K562 (cell line): Measurements from ENCODE around the gene PTPN9. TPM values are rescaled to one million over a fixed set of nuclear protein-coding genes. Genes with fewer than 3 reads are reported as not detected.

Experiments
- CHD2 ChIP-seq: IDR thresholded peaks from 2 replicates; pipeline ENCODE4 v1.6.1; 2011; ENCODE audit warnings: low read depth, low read length
- FOXJ2 ChIP-seq: fragments of 200-800 bp; sonication (Bioruptor generic); IDR thresholded peaks from 2 replicates; pipeline ENCODE4 v1.6.1; 2016; ENCODE audit warnings: missing genetic modification characterization, missing compliant biosample characterization
- FUS ChIP-seq: fragments of 200-400 bp; formaldehyde crosslinking; optimal IDR thresholded peaks from 2 replicates; pipeline ENCODE3; 2017; ENCODE audit warnings: low read depth, low read length
- HDAC2 ChIP-seq: fragments of 450-650 bp; IDR thresholded peaks from 2 replicates; pipeline ENCODE4 v1.6.1; 2016; ENCODE audit warnings: mild to moderate bottlenecking
- KDM5B ChIP-seq: fragments of 200-600 bp; sonication (generic); IDR thresholded peaks from 2 replicates; pipeline ENCODE4 v1.6.1; 2012; ENCODE audit warnings: low read depth, mild to moderate bottlenecking, moderate library complexity, low read length, control low read depth, inconsistent platforms; ENCODE audit not compliant: insufficient replicate concordance
- MYC ChIP-seq, 2 experiments: fragments of 250-450 bp in 1 of 2; sonication (Bioruptor Pico) in 1 of 2; IDR thresholded peaks; 2 replicates each; pipeline versions ENCODE4 v1.5.1 to v1.6.1; 2012 to 2021; ENCODE audit warnings: low read depth in 2 of 2, borderline replicate concordance in 1 of 2, improper control_type of control experiment in 1 of 2, low read length in 1 of 2, mild to moderate bottlenecking in 1 of 2, moderate library complexity in 1 of 2
- NR2C2 ChIP-seq, 2 experiments: fragments of 200-800 bp in 1 of 2; sonication (Bioruptor generic) in 1 of 2; sonication (generic) in 1 of 2; formaldehyde crosslinking in 1 of 2; IDR thresholded peaks; 2 replicates each; pipeline versions ENCODE4 v1.6.1 to v1.8.0; 2016 to 2022; ENCODE audit warnings: mild to moderate bottlenecking in 1 of 2, missing compliant biosample characterization in 1 of 2, missing genetic modification characterization in 1 of 2, missing genetic modification reagents in 1 of 2
- RAD21 ChIP-seq, 2 experiments: fragments of 250-450 bp in 1 of 2; fragments of 450-650 bp in 1 of 2; sonication (Bioruptor Pico) in 1 of 2; formaldehyde crosslinking in 1 of 2; IDR thresholded peaks in 1 of 2; conservative IDR thresholded peaks in 1 of 2; 2 replicates each; pipeline versions ENCODE4 v1.4.0 to v1.8.0; 2020 to 2022; ENCODE audit warnings: mild to moderate bottlenecking in 2 of 2, moderate library complexity in 1 of 2
- SP2 ChIP-seq: IDR thresholded peaks from 2 replicates; pipeline ENCODE4 v1.6.1; 2011; ENCODE audit warnings: mild to moderate bottlenecking, low read depth, low read length, moderate library complexity; ENCODE audit not compliant: poor library complexity, severe bottlenecking; ENCODE audit errors: extremely low read depth
- ZNF121 ChIP-seq: sonication (generic); formaldehyde crosslinking; conservative IDR thresholded peaks from 2 replicates; pipeline ENCODE4 v1.8.0; 2022; ENCODE audit warnings: missing genetic modification reagents
- polyA plus RNA-seq, 8 experiments: library from polyadenylated mRNA; depleted of rRNA in 4 of 8; stranded (reverse) in 5 of 8; unstranded in 3 of 8; fragments of >200 nt; fragmentation: Nextera tagmentation in 2 of 8; fragmentation: Illumina TruSeq in 1 of 8; extraction: Ambion mirVana in 2 of 8; extraction: Trizol in 1 of 8; gene quantifications; 2 replicates each; pipeline versions ENCODE4 v1.2.1 to v1.2.3, GENCODE V29; 2011 to 2014; ENCODE audit warnings: inconsistent platforms in 1 of 8, missing spikeins in 1 of 8
- total RNA-seq, 7 experiments: library from RNA; depleted of rRNA in 6 of 7; stranded (reverse); fragments of >200 nt in 6 of 7; fragmentation: Illumina TruSeq in 2 of 7; extraction: Trizol in 2 of 7; gene quantifications; 2 replicates each; pipeline versions ENCODE4 v1.2.1 to v1.2.3, GENCODE V29; 2011 to 2021; ENCODE audit warnings: low replicate concordance in 1 of 7
- TF ChIP-seq, protein P1 (sequence below): fragments of 450-650 bp; formaldehyde crosslinking; IDR thresholded peaks from 2 replicates; pipeline ENCODE4 v1.4.0; 2022; ENCODE audit warnings: mild to moderate bottlenecking, moderate library complexity
- TF ChIP-seq, protein P2 (sequence below): fragments of 250-450 bp; sonication (Bioruptor Pico); IDR thresholded peaks from 2 replicates; pipeline ENCODE4 v1.8.0; 2022; ENCODE audit warnings: moderate library complexity, mild to moderate bottlenecking, inconsistent platforms

The PTPN9 gene
- total and polyA plus RNA-seq, 9 of the 15 experiments (the other 6 are each of a cell fraction or from before 2014, with no cell fraction given): 5.0 to 24.0 (median 14.2) TPM

DNA sequence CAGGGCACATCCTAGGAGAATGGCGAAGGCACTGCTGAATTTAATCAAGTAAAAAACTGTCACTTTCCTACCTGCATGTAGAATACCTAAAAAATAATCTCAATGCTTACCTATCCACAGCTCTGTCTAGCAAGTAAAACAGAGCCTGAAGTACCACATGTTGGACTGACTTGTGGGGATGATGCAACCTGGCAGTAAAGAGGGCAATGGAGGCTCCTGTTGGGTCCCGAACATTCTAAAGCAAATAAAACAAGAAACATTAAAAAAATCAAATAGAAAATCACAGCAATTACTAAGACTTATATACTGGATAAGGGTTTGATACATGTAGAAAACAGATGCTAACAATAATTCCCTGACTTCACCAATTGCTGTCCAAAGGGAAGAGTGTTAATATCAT lies 56.1 kb downstream of the PTPN9 start (continued):
- TF ChIP-seq RAD21 (CRISPR knock-in tag; conservative IDR thresholded peaks at IDR 0.05 in 1 of 2, IDR thresholded peaks at IDR 0.05 in 1 of 2) (no peak), CHD2 (no peak), HDAC2 (no peak), FUS (no peak), FOXJ2 (tag) (no peak), SP2 (no peak), NR2C2 (CRISPR knock-in tag; IDR thresholded peaks at IDR 0.05) (no peak), NR2C2 (tag; IDR thresholded peaks at IDR 0.05) (peak; percentile 20; the same call in 1 of the 2 replicates), KDM5B (no peak), MYC (IDR thresholded peaks at IDR 0.05; ENCODE audit: low read depth, low read length) (peak; percentile 89), MYC (CRISPR knock-in tag; IDR thresholded peaks at IDR 0.05; ENCODE audit: borderline replicate concordance, low read depth) (no peak), ZNF121 (no peak)
- TF ChIP-seq, protein P1, sequence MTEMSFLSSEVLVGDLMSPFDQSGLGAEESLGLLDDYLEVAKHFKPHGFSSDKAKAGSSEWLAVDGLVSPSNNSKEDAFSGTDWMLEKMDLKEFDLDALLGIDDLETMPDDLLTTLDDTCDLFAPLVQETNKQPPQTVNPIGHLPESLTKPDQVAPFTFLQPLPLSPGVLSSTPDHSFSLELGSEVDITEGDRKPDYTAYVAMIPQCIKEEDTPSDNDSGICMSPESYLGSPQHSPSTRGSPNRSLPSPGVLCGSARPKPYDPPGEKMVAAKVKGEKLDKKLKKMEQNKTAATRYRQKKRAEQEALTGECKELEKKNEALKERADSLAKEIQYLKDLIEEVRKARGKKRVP (CRISPR knock-in tag): 0 out of 2 replicates have a peak, but pooled peaks have one; percentile 56
- TF ChIP-seq, protein P2, sequence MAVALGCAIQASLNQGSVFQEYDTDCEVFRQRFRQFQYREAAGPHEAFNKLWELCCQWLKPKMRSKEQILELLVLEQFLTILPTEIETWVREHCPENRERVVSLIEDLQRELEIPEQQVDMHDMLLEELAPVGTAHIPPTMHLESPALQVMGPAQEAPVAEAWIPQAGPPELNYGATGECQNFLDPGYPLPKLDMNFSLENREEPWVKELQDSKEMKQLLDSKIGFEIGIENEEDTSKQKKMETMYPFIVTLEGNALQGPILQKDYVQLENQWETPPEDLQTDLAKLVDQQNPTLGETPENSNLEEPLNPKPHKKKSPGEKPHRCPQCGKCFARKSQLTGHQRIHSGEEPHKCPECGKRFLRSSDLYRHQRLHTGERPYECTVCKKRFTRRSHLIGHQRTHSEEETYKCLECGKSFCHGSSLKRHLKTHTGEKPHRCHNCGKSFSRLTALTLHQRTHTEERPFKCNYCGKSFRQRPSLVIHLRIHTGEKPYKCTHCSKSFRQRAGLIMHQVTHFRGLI (CRISPR knock-in tag): no peak
